Mucosa of descending colon (tissue), 3 donors: Measurements from ENCODE around the gene TACR3. TPM values are rescaled to one million over a fixed set of nuclear protein-coding genes. Genes with fewer than 3 reads are reported as not detected.

ENCODE experiments used
- ATAC-seq: fragments of 200-7000 bp; cut with Tn5 transposase; one replicate; pipeline ENCODE4 v1.9.1; 2020; ENCODE audit warnings: mild to moderate bottlenecking, moderate library complexity
- DNase-seq, 3 donors: peaks; one replicate each; pipeline ENCODE4 v3.0.0-alpha.2; 2020
- H3K36me3 ChIP-seq: fragments of 200-600 bp; one replicate; pipeline ENCODE4 v1.8.0; 2021; ENCODE audit warnings: low read depth, mild to moderate bottlenecking
- H3K4me1 ChIP-seq: fragments of 200-600 bp; one replicate; pipeline ENCODE4 v1.8.0; 2021; ENCODE audit warnings: low read depth, mild to moderate bottlenecking
- H3K4me3 ChIP-seq: fragments of 200-600 bp; one replicate; pipeline ENCODE4 v1.8.0; 2021; ENCODE audit warnings: mild to moderate bottlenecking
- H3K9me3 ChIP-seq: fragments of 200-600 bp; one replicate; pipeline ENCODE4 v1.8.0; 2021; ENCODE audit warnings: mild to moderate bottlenecking
- CTCF ChIP-seq: fragments of 200-600 bp; IDR thresholded peaks from one replicate; pipeline ENCODE4 v1.8.0; 2022; ENCODE audit warnings: antibody characterized with exemption, mild to moderate bottlenecking
- intact Hi-C, 2 donors: fragments of 100-400 bp; cut with DNase I in 1 of 2; cut with micrococcal nuclease in 1 of 2; formaldehyde crosslinking; loops; one replicate each; pipeline versions ENCODE4 v1.11.0 to v1.11.1; 2022; cut with DNase I, micrococcal nuclease
- total RNA-seq, 3 donors: library from RNA; stranded (reverse); fragmentation: NEBNext Ultra II Directional in 2 of 3; extraction: Animal tissue kit (Norgen Biotek cat#: 25700) in 2 of 3; gene quantifications; one replicate each; pipeline versions ENCODE4 v1.2.1 to v1.2.4, GENCODE V29; 2021 to 2023
- donor health status: DM: no; HTN: no; CAD: no; lungs with moderate emphysema.
- donor health status: DM: no; HTN: no; CAD: no.
- donor health status: DM: no; HTN: yes; CAD: no.

The TACR3 gene
- total RNA-seq, 3 donors from 2014 or later, result not detected

DNA sequence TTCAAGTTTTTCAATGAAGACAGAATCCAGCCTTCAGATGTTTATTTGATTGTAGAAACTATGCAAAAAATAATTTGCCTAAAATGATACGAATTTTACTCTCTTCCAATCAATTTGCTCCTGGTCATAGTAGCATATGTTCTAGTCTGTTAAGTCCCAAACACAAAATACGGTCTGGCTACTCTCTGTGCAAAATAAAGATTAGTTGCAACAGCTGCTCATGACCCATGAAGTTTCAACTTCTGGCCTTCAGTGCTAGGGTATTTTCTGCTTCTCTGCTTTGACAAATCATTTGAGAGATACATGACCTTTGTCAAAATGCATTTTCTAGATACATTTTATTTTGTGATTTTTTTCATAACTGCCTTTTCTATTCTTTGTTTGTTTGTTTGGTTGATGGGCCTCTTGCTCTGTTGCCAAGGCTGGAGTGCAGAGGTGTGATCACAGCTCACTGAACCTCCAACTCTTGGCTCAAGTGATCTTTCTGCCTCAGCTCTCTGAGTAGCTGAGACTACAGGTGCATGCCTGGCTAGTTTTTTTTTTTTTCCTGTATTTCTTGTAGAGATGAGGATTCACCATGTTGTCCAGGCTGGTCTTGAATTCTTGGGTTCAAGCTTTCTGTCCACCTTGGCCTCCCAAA lies 55.2 kb downstream of the TACR3 start:
- TF ChIP-seq CTCF, result no peak
- Histone ChIP-seq H3K9me3 (peaks cover 5% of the 10 kb centered on the region), H3K36me3 (no peaks in the 10 kb centered on the region), H3K4me3 (no peak overlapping the region), H3K4me1 (no peaks in the 10 kb centered on the region)
- no peak for ATAC-seq
- DNase-seq, result no peak
- intact Hi-C loops, result no loop called here

GRCh38 chr4:103648541-103648940 lies 71.2 kb downstream of the TACR3 start:
- no peak overlapping the region for H3K4me3 ChIP-seq
- no peak for ATAC-seq
- no peak for DNase-seq
- H3K9me3 ChIP-seq, result peaks cover 11% of the 10 kb centered on the region
- no peaks in the 10 kb centered on the region for H3K4me1 ChIP-seq
- no peaks in the 10 kb centered on the region for H3K36me3 ChIP-seq
- TF ChIP-seq CTCF, result no peak
- intact Hi-C loops, result no loop called here

DNA sequence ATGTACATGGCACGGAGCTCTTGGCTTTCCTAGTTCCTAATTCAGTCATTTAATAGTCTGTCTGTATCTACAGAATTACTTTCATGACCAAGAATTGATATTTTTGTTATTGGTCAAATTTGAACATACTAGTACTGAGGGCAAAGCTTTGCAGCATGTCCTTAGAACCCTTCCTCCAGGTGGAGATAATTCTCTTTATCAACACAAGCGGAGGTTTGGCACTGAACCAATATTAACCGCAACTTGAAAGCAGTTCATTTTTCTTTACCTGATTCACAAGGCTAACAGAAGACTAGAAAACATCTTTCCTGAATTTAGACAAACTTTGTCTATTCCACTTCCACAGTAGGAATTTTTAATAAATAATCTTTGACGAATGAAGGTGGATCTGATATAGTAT lies 73.8 kb downstream of the TACR3 start:
- intact Hi-C loops, result no loop called here
- Histone ChIP-seq H3K9me3 (peaks cover 7% of the 10 kb centered on the region), H3K4me3 (no peak overlapping the region), H3K36me3 (no peaks in the 10 kb centered on the region), H3K4me1 (no peaks in the 10 kb centered on the region)
- no peak for DNase-seq
- no peak for ATAC-seq
- no peak for TF ChIP-seq CTCF

DNA sequence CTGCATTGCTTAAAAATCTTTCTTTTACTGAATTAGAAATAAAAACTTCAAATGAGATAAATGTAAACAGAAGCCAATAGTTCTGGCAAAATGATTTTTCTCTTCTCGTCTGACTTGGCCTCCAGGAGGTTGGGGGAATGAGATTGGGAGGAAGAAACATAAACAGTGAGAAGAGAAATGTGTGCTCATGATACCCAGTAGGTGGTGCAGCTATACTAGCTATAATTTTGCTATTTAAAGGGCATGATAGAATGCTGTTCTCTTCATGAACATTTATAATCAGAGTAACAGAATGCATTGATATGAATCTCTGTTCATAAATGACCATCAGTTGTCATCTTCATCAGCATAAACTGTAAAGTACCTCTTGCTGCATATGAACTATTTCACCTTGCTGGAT lies 85.5 kb downstream of the TACR3 start:
- TF ChIP-seq CTCF, result no peak
- intact Hi-C loops, result no loop called here
- H3K4me1 ChIP-seq, result no peaks in the 10 kb centered on the region
- no peak overlapping the region for H3K4me3 ChIP-seq
- no peak for ATAC-seq
- DNase-seq, result no peak
- no peaks in the 10 kb centered on the region for H3K36me3 ChIP-seq
- H3K9me3 ChIP-seq, result peaks cover 7% of the 10 kb centered on the region

GRCh38 chr4:103626296-103626695 lies 93.5 kb downstream of the TACR3 start:
- intact Hi-C loops, result no loop called here
- Histone ChIP-seq H3K4me1 (no peaks in the 10 kb centered on the region), H3K4me3 (no peak overlapping the region), H3K9me3 (peaks cover 3% of the 10 kb centered on the region), H3K36me3 (no peaks in the 10 kb centered on the region)
- no peak for DNase-seq
- ATAC-seq, result no peak
- no peak for TF ChIP-seq CTCF

- DNase-seq, result no peak
- no peak for ATAC-seq
- Histone ChIP-seq H3K4me1 (no peaks in the 10 kb centered on the region), H3K4me3 (no peak overlapping the region), H3K9me3 (no peaks in the 10 kb centered on the region), H3K36me3 (no peaks in the 10 kb centered on the region)
- intact Hi-C loops, result no loop called here
- TF ChIP-seq CTCF, result no peak
Observed at GRCh38 chr4:103591841-103592240, 127.9 kb downstream of the TACR3 start.
